HG03520 (cell line): ENCODE results near the gene LAMTOR3.
A peak's percentile ranks its signal among the peaks of the same experiment; 100 is the strongest.

Experiments
- ATAC-seq: cut with Tn5 transposase; IDR thresholded peaks from one replicate; pipeline ENCODE4 v1.9.1; 2021; ENCODE audit warnings: mild to moderate bottlenecking, moderate library complexity; ENCODE audit not compliant: unreplicated experiment

The LAMTOR3 gene, protein sequence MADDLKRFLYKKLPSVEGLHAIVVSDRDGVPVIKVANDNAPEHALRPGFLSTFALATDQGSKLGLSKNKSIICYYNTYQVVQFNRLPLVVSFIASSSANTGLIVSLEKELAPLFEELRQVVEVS

GRCh38 chr4:99894161-99894997 is at the start of gene LAMTOR3:
LAMTOR3 (minus strand) TSS chr4:99894427; CDS start chr4:99893963, 464 bp downstream.
- peak; percentile 99 for ATAC-seq

DNA sequence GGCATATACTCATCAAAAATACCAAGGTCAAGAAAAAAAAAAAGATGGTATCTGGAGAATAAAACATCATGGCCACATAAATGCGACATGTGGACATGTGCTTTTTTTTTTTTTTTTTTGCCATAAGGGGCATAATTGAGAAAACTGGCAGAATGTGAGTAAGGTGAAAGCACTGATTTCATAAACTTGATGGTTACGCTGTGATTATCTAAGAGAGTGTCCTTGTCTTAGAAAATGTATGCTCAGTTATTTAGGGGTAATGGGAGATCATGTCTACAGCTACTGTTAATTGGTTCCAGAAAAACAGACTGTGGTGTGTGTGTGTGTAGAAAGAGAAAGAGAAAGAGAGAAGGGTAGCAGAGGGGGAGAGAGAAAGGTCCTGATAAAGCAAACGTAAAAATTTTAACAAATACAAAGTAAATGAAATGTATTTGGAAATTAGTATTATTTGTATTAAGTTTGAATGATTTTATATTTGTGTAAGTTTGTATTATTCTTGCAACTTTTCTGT is 44.1 kb upstream of the LAMTOR3 start:
- ATAC-seq = no peak

- no peak for ATAC-seq
Measured at GRCh38 chr4:99934891-99935290, 40.7 kb upstream of the LAMTOR3 start.

DNA sequence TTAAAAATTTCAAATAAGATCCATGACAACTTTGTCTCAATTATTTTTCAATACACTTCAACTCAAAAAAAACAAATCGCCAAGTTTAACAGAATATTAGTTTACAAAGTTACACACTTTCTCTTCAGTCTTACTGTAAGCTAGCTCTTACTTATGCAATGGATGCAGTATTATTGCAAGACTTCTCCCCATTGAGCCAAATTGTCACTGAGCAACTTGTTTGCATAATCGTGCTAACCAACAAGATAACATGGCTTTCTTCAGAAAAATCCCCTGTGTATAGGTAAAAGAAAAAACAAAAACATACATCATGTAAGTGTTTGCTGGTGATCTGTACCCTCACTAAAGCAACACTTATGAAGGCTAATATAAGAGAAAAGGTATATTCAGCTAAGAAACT is 33.3 kb upstream of the LAMTOR3 start:
- no peak for ATAC-seq

- no peak for ATAC-seq
Measured at GRCh38 chr4:99921174-99921573, 26.9 kb upstream of the LAMTOR3 start.

- no peak for ATAC-seq
Measured at GRCh38 chr4:99918656-99919055, 24.4 kb upstream of the LAMTOR3 start.

DNA sequence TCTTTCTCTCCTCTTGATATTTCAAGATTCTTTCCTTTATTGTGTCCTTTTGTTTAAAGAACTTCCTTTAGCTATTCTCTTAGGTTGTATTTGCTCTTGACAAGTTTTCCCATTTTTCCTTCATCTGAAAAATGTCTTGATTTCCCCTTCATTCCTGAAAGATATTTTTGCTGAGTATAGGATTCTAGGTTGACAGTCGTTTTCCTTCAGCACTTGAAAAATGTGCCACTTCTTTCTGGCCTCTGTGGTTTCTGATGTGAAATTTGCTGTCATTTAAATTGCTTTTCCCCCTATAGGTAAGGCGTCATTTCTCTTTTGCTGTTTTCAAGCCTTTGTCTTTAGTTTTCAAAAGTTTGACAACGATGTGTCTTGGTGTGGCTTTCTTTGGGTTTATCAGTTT is 23.3 kb upstream of the LAMTOR3 start:
- no peak for ATAC-seq

- no peak for ATAC-seq
Measured at GRCh38 chr4:99915449-99915848, 21.2 kb upstream of the LAMTOR3 start.

DNA sequence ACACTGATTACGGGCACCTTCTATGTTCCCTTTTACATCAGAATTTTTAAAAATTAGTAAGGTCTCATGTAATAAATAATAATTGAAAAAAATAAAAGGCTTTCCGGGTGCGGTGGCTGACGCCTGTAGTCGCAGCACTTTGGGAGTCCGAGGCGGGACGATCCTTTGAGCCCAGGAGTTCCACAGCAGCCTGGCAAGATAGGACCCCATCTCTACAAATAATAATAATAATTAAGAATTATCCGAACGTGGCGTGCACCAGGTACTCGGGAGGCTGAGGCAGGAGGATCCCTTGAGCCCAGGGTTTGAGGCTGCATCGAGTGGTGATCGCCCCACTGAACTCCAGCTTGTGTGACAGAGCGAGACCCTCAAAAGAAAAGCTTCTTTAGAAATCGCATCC is 771 bp upstream of the LAMTOR3 start:
- no peak for ATAC-seq

DNA sequence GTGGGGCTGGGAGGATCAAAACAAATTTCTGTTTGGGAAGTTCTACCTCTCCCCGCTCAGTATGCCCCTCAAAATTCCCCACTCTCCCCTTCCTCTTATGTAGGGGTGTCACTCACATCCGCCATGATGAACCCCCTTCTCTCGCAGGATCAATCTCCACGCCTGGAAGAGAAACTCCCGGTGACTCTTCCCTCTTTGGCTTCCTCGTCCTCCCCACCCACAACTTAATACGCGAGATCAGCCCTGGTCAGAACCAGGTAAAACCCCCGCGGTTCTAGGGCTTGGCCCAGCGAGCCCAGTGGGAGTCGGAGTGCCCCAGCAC is 427 bp downstream of the LAMTOR3 start:
- no peak for ATAC-seq

- no peak for ATAC-seq
Measured at GRCh38 chr4:99893029-99893428, 1.2 kb downstream of the LAMTOR3 start.

DNA sequence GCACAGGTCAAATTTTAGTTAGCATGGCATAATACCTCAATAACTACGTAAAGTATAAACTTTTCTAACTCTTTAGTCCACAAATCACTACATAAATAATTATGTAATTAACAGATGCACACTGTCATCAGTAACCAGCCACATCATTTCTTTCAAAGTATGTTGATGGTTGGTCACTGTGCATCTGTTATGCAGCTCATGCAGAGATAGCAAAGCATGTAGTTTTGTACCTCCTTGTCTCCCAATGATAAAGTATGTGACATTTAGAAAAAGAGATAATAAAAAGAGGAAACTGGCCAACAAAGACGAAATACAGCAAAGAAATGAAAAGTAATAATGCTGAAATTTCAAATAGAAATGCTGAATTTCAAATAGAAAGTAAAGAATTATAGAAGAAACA is 2.9 kb downstream of the LAMTOR3 start:
- ATAC-seq = no peak

DNA sequence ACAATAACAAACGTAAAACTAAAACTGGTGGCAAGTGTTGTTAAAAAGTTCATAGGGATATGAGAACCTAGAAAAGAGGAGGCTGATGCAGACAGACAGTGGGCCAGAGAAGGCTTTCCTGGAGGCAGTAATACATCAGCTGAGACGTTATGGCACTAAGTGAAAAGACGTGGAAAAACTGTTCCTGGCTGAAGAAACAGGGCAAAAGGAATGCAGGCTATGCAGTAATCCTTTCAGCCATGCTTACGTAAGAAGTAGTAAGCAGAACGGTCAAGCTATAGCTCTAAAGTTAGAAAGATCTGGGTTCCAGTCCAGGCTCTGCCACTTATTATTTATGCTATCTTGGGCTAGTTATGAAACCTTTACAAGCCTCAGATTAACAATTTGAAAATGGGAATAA is 6.4 kb downstream of the LAMTOR3 start:
- ATAC-seq = no peak

DNA sequence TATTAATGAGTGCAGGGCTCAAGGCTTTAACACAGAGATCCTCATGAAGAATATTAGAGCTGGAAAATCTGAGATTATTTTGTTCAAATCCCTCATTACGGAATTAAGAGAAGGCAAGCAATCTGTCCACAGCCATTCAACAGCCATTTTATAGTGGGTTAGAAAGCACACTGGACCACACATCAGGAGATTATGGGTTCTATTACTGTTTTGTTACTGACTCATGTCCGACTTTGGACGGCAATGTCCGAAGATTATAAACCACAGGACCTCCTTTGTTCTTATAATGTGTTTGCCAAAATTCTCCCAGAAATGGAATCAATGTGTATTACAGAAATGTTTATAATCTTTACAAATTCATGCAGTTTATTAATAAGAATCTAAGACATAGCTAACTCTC is 8.1 kb downstream of the LAMTOR3 start:
- no peak for ATAC-seq

GRCh38 chr4:99885687-99886086 is 8.5 kb downstream of the LAMTOR3 start:
- no peak for ATAC-seq

DNA sequence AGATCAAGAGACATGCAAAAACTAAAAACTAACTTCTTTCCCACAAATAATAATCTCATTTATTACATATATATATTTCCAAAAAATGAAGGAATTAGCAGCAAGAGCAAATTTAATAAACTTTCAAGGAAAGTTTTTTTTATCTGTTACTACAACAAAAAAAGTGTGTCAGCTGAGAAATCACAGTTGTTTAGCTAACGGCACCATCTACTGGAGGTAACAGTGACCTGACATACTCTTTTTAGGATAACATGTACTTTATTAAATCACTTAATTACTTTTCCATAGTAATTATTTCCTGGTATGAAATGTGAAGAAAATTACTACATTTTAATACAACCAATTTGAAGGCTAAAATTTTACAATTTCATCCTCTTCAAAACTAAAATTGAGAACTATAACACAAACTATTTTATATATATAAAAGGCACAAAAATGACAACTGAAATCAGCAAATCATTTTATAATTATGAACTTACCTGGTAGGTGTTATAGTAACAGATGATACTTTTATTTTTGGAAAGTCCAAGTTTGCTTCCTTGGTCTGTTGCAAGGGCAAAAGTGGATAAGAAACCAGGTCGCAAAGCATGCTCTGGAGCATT is 9.1 kb downstream of the LAMTOR3 start:
- ATAC-seq = no peak

DNA sequence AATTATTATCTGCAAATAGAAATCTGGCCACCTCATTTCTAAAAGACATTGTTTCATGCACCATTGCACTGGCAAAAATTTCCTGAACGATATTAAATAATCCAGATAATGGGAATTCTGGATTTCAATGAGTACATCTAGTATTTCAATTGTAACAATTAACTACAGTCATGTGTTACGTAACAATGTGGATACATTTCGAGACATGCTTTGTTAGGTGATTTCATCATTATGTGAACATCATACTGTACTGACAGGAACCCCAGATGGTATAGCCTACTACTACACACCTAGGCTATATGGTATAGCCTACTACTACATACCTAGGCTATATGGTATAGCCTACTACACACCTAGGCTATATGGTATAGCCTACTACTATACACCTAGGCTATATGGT is 14.8 kb downstream of the LAMTOR3 start:
- no peak for ATAC-seq

DNA sequence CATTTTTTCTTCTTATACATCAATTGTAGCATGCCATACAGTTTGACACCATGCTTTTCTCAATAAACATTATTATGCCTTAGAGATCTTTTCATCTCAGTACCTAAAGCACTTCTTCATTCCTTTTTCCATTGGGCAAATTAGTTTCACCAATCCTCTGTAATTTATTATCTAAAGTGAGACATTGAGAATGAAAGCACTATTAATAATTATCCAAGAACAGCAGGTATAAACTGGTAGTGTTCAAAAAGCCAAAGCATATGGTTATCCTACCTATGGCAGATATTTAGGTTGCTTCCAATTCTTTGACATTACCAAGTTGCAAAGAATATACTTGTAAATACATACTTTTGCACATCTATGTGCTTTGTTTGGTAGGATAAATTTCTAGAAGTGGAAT is 15.6 kb downstream of the LAMTOR3 start:
- no peak for ATAC-seq

GRCh38 chr4:99876946-99877345 is 17.3 kb downstream of the LAMTOR3 start:
- no peak for ATAC-seq

- no peak for ATAC-seq
Measured at GRCh38 chr4:99875071-99875470, 19.2 kb downstream of the LAMTOR3 start.

- no peak for ATAC-seq
Measured at GRCh38 chr4:99872570-99872969, 21.7 kb downstream of the LAMTOR3 start.

DNA sequence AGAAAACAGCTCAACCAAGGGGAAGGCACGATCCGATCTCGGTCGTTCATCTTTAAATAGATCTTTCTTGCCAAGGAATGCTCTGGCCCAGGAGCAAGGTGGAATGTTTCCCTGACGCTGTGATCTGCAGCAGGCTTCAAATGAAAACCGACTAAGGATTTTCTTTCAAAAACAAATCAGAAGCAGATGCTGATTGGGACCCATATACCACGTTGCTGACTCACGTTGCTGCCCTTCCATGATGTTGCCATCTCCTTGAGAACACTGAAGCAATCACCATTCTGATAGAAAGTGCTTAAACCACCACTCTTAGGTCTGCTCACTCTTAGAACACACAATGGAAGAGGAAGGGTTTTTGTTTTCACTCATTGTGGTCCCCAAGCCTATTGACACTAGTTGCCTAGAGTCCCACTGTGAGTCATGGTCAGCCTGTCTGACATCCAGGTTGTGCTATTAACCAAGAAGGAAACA is 26.1 kb downstream of the LAMTOR3 start:
- no peak for ATAC-seq
